ENCODE measurements around the gene PSIP1.
"Not testable (repeated sequence)": the region's sequence is repeated elsewhere in the genome, so short reads cannot be mapped to it uniquely, and the experiment has no call there.

The PSIP1 gene

GRCh38 chr9:15433661-15434060 is 77.1 kb downstream of the PSIP1 start:
- no peak for TF ChIP-seq POLR2A (IDR thresholded peaks at IDR 0.05; ENCODE audit: extremely low read depth, insufficient read length)
- no peak for TF ChIP-seq CTCF (IDR thresholded peaks at IDR 0.05; ENCODE audit: low read depth, low read length)
- no peak for TF ChIP-seq MYC (IDR thresholded peaks at IDR 0.05; ENCODE audit: low read depth, low read length)
- no peak for TF ChIP-seq MAX (IDR thresholded peaks at IDR 0.05; ENCODE audit: low read depth, low read length)
- DNase-seq (ENCODE audit: low read depth) = no peak

GRCh38 chr9:15433191-15433590 is 77.6 kb downstream of the PSIP1 start:
- TF ChIP-seq MAX (IDR thresholded peaks at IDR 0.05; ENCODE audit: low read depth, low read length) (no peak), POLR2A (IDR thresholded peaks at IDR 0.05; ENCODE audit: extremely low read depth, insufficient read length) (no peak), MYC (IDR thresholded peaks at IDR 0.05; ENCODE audit: low read depth, low read length) (no peak), CTCF (IDR thresholded peaks at IDR 0.05; ENCODE audit: low read depth, low read length) (no peak)
- H3K4me3 ChIP-seq (ENCODE audit: low read depth, low read length) = no peak overlapping the region
- no peak for DNase-seq (ENCODE audit: low read depth)

More at GRCh38 chr9:15433661-15434060, 77.1 kb downstream of the PSIP1 start:
- H3K4me3 ChIP-seq (ENCODE audit: low read depth, low read length) = no peak overlapping the region

- peak; percentile 25 for DNase-seq (ENCODE audit: low read depth)
- TF ChIP-seq MAX (IDR thresholded peaks at IDR 0.05; ENCODE audit: low read depth, low read length) (no peak), CTCF (IDR thresholded peaks at IDR 0.05; ENCODE audit: low read depth, low read length) (no peak), MYC (IDR thresholded peaks at IDR 0.05; ENCODE audit: low read depth, low read length) (no peak), POLR2A (IDR thresholded peaks at IDR 0.05; ENCODE audit: extremely low read depth, insufficient read length) (no peak)
- H3K4me3 ChIP-seq (ENCODE audit: low read depth, low read length) = no peak overlapping the region
These were observed 79.6 kb downstream of the PSIP1 start for GRCh38 chr9:15430920-15431844.

- DNase-seq (ENCODE audit: low read depth) = peak; percentile 18
These were observed 83.1 kb downstream of the PSIP1 start for GRCh38 chr9:15427702-15428101.

GRCh38 chr9:15426019-15426418 is 84.8 kb downstream of the PSIP1 start:
- H3K4me3 ChIP-seq (ENCODE audit: low read depth, low read length) = peak overlapping the region; percentile 16
- TF ChIP-seq MYC (IDR thresholded peaks at IDR 0.05; ENCODE audit: low read depth, low read length) = no peak
- TF ChIP-seq CTCF (IDR thresholded peaks at IDR 0.05; ENCODE audit: low read depth, low read length) = no peak
- no peak for TF ChIP-seq MAX (IDR thresholded peaks at IDR 0.05; ENCODE audit: low read depth, low read length)
- TF ChIP-seq POLR2A (IDR thresholded peaks at IDR 0.05; ENCODE audit: extremely low read depth, insufficient read length) = no peak
- peak; percentile 23 for DNase-seq (ENCODE audit: low read depth)

More at GRCh38 chr9:15427702-15428101, 83.1 kb downstream of the PSIP1 start:
- H3K4me3 ChIP-seq (ENCODE audit: low read depth, low read length) = not testable (repeated sequence)

GRCh38 chr9:15423231-15423985 is 87.4 kb downstream of the PSIP1 start:
- peak; percentile 59 for DNase-seq (ENCODE audit: low read depth)
- peak overlapping the region; percentile 85 for H3K4me3 ChIP-seq (ENCODE audit: low read depth, low read length)
- no peak for TF ChIP-seq MAX (IDR thresholded peaks at IDR 0.05; ENCODE audit: low read depth, low read length)
- TF ChIP-seq CTCF (IDR thresholded peaks at IDR 0.05; ENCODE audit: low read depth, low read length) = no peak
- no peak for TF ChIP-seq MYC (IDR thresholded peaks at IDR 0.05; ENCODE audit: low read depth, low read length)
- no peak for TF ChIP-seq POLR2A (IDR thresholded peaks at IDR 0.05; ENCODE audit: extremely low read depth, insufficient read length)
